ENCODE results near the gene CHD5.

DNA sequence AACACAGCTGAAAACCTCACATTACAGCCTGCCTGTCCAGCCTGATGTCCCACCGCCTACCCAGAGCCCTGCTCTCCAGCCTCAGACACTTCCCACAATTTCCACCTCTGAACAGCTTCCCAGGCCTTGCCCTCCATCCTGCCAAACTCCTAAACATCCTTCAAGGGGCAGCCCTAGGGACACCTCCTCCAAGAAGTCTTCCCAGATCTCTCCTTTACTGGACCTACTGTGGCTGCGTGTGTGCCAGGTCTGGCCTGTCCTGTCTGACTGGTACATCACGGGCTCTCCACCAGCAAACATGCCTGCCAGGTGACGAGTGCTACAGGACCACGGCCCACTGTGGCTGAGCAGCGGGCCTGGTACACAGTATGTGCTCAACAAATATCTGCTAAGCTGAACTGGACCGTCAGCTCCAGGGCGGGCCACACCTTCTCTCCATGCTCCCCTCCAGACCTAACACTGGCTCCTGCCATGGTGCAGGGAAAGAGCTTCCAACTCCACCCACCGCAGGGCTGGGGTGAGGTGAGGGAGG lies 28.8 kb downstream of the CHD5 start:
- TF ChIP-seq, protein P1, sequence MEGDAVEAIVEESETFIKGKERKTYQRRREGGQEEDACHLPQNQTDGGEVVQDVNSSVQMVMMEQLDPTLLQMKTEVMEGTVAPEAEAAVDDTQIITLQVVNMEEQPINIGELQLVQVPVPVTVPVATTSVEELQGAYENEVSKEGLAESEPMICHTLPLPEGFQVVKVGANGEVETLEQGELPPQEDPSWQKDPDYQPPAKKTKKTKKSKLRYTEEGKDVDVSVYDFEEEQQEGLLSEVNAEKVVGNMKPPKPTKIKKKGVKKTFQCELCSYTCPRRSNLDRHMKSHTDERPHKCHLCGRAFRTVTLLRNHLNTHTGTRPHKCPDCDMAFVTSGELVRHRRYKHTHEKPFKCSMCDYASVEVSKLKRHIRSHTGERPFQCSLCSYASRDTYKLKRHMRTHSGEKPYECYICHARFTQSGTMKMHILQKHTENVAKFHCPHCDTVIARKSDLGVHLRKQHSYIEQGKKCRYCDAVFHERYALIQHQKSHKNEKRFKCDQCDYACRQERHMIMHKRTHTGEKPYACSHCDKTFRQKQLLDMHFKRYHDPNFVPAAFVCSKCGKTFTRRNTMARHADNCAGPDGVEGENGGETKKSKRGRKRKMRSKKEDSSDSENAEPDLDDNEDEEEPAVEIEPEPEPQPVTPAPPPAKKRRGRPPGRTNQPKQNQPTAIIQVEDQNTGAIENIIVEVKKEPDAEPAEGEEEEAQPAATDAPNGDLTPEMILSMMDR (IDR thresholded peaks at IDR 0.05) = no peak
- TF ChIP-seq, protein P2, sequence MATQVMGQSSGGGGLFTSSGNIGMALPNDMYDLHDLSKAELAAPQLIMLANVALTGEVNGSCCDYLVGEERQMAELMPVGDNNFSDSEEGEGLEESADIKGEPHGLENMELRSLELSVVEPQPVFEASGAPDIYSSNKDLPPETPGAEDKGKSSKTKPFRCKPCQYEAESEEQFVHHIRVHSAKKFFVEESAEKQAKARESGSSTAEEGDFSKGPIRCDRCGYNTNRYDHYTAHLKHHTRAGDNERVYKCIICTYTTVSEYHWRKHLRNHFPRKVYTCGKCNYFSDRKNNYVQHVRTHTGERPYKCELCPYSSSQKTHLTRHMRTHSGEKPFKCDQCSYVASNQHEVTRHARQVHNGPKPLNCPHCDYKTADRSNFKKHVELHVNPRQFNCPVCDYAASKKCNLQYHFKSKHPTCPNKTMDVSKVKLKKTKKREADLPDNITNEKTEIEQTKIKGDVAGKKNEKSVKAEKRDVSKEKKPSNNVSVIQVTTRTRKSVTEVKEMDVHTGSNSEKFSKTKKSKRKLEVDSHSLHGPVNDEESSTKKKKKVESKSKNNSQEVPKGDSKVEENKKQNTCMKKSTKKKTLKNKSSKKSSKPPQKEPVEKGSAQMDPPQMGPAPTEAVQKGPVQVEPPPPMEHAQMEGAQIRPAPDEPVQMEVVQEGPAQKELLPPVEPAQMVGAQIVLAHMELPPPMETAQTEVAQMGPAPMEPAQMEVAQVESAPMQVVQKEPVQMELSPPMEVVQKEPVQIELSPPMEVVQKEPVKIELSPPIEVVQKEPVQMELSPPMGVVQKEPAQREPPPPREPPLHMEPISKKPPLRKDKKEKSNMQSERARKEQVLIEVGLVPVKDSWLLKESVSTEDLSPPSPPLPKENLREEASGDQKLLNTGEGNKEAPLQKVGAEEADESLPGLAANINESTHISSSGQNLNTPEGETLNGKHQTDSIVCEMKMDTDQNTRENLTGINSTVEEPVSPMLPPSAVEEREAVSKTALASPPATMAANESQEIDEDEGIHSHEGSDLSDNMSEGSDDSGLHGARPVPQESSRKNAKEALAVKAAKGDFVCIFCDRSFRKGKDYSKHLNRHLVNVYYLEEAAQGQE (IDR thresholded peaks at IDR 0.05; ENCODE audit: insufficient read depth in 1 of 2, low read depth in 2 of 2, low read length in 1 of 2) = no peak
- TF ChIP-seq SIN3A (IDR thresholded peaks at IDR 0.05; ENCODE audit: borderline replicate concordance, insufficient read depth, low read depth, low read length) (no peak), POLR2AphosphoS5 (IDR thresholded peaks at IDR 0.05; ENCODE audit: low read depth, low read length) (no peak)
